ENCODE results near the gene IL20RB. TPM values are rescaled to one million over a fixed set of nuclear protein-coding genes. Genes with fewer than 3 reads are reported as not detected.

Gene IL20RB
- total and polyA plus RNA-seq, 2 of the 13 experiments (the other 11 are each of a cell fraction or from before 2014, with no cell fraction given), result 0.22 to 0.32 TPM

DNA sequence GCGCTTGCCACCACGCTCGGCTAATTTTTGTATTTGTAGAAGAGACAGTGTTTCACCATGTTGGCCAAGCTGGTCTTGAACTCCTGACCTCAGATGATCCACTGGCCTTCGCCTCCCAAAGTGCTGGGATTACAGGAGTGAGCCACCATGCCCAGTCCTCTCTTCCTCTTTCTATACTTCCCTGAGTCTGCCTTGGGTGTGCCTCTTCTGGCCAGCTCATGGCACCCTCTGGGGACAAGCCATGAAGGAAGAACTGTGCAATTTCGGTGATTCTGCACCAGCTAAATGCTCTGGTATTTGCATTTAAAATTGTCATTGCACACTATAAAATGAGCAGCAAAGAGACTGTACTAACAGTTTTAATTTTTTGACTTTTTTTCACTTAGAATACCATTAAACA is 66.6 kb downstream of the IL20RB start:
- BruUV-seq (replicated peaks), result no TSS peak
- no peaks in the 10 kb centered on the region for H3K36me3 ChIP-seq (replicated peaks in 1 of 2; ENCODE audit: control insufficient read depth in 1 of 2, insufficient read depth in 2 of 2, low read length in 2 of 2)
- H3K9me3 ChIP-seq (ENCODE audit: low read length), result no peaks in the 10 kb centered on the region
- in situ Hi-C loops (cut with HindIII; ENCODE audit: extremely low pct_ligation_motif_present, low pct_unique_long_range_greater_than_20kb), result loop anchor here (25.0 kb wide), 1 partner anchor 637 kb away; no protein-coding TSS in a partner anchor
- ATAC-seq (no peak), FAIRE-seq (no peak), DNase-seq (ENCODE audit: low spot score) (no peak)
- WGBS (ENCODE audit: low lambda C conversion rate), result 62% methylated on average over 5 of the region's 5 CpGs
- H3K79me2 ChIP-seq (ENCODE audit: insufficient read depth, low read length), result no peaks in the 10 kb centered on the region
- peaks cover 30% of the 10 kb centered on the region for H3K4me1 ChIP-seq (ENCODE audit: insufficient read depth, low read length)
- CTCF ChIA-PET (ENCODE audit: low intra/inter-chr PET ratio, low total read pairs), result no interaction called here
- H3K27ac ChIP-seq (ENCODE audit: extremely low read length, insufficient read depth, low read length), result no peak overlapping the region
- 0 out of 5 replicates have a peak, but pooled peaks cover 0 to 4% of the 10 kb centered on the region in 2 experiments for H3K27me3 ChIP-seq (ENCODE audit: control insufficient read depth in 1 of 2, insufficient read depth in 2 of 2, low read length in 2 of 2)
- no peaks in the 10 kb centered on the region for H4K20me1 ChIP-seq (ENCODE audit: insufficient read depth, low read length)
- no peak overlapping the region for H3K4me2 ChIP-seq (ENCODE audit: low read depth, low read length)
- POLR2A ChIA-PET, result no interaction called here
- intact Hi-C loops (cut with micrococcal nuclease; ENCODE audit: unreplicated experiment), result no loop called here
- H2AFZ ChIP-seq (ENCODE audit: low read length), result no peak overlapping the region
- TF ChIP-seq, protein P1, sequence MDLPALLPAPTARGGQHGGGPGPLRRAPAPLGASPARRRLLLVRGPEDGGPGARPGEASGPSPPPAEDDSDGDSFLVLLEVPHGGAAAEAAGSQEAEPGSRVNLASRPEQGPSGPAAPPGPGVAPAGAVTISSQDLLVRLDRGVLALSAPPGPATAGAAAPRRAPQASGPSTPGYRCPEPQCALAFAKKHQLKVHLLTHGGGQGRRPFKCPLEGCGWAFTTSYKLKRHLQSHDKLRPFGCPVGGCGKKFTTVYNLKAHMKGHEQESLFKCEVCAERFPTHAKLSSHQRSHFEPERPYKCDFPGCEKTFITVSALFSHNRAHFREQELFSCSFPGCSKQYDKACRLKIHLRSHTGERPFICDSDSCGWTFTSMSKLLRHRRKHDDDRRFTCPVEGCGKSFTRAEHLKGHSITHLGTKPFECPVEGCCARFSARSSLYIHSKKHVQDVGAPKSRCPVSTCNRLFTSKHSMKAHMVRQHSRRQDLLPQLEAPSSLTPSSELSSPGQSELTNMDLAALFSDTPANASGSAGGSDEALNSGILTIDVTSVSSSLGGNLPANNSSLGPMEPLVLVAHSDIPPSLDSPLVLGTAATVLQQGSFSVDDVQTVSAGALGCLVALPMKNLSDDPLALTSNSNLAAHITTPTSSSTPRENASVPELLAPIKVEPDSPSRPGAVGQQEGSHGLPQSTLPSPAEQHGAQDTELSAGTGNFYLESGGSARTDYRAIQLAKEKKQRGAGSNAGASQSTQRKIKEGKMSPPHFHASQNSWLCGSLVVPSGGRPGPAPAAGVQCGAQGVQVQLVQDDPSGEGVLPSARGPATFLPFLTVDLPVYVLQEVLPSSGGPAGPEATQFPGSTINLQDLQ (CRISPR knock-in tag; IDR thresholded peaks at IDR 0.05), result no peak
- no peak for TF ChIP-seq MAFG (CRISPR knock-in tag; IDR thresholded peaks at IDR 0.05)
- no peak for TF ChIP-seq RELA (CRISPR knock-in tag; IDR thresholded peaks at IDR 0.05)
- TF ChIP-seq, protein P2, sequence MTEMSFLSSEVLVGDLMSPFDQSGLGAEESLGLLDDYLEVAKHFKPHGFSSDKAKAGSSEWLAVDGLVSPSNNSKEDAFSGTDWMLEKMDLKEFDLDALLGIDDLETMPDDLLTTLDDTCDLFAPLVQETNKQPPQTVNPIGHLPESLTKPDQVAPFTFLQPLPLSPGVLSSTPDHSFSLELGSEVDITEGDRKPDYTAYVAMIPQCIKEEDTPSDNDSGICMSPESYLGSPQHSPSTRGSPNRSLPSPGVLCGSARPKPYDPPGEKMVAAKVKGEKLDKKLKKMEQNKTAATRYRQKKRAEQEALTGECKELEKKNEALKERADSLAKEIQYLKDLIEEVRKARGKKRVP (CRISPR knock-in tag; IDR thresholded peaks at IDR 0.05), result no peak
- TF ChIP-seq, protein P3, sequence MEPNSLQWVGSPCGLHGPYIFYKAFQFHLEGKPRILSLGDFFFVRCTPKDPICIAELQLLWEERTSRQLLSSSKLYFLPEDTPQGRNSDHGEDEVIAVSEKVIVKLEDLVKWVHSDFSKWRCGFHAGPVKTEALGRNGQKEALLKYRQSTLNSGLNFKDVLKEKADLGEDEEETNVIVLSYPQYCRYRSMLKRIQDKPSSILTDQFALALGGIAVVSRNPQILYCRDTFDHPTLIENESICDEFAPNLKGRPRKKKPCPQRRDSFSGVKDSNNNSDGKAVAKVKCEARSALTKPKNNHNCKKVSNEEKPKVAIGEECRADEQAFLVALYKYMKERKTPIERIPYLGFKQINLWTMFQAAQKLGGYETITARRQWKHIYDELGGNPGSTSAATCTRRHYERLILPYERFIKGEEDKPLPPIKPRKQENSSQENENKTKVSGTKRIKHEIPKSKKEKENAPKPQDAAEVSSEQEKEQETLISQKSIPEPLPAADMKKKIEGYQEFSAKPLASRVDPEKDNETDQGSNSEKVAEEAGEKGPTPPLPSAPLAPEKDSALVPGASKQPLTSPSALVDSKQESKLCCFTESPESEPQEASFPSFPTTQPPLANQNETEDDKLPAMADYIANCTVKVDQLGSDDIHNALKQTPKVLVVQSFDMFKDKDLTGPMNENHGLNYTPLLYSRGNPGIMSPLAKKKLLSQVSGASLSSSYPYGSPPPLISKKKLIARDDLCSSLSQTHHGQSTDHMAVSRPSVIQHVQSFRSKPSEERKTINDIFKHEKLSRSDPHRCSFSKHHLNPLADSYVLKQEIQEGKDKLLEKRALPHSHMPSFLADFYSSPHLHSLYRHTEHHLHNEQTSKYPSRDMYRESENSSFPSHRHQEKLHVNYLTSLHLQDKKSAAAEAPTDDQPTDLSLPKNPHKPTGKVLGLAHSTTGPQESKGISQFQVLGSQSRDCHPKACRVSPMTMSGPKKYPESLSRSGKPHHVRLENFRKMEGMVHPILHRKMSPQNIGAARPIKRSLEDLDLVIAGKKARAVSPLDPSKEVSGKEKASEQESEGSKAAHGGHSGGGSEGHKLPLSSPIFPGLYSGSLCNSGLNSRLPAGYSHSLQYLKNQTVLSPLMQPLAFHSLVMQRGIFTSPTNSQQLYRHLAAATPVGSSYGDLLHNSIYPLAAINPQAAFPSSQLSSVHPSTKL (CRISPR knock-in tag; IDR thresholded peaks at IDR 0.05), result no peak
- no peak for TF ChIP-seq KDM2A (CRISPR knock-in tag; IDR thresholded peaks at IDR 0.05; ENCODE audit: borderline replicate concordance, low read depth)
- no peak for TF ChIP-seq SMARCE1 (IDR thresholded peaks at IDR 0.05; ENCODE audit: borderline replicate concordance)
- no peak for TF ChIP-seq ZNF547 (CRISPR knock-in tag; IDR thresholded peaks at IDR 0.05)
- TF ChIP-seq FLYWCH1 (CRISPR knock-in tag; IDR thresholded peaks at IDR 0.05), result no peak
- no peak for TF ChIP-seq ATF1 (CRISPR knock-in tag; IDR thresholded peaks at IDR 0.05)
- no peak for TF ChIP-seq ZNF720 (CRISPR knock-in tag; IDR thresholded peaks at IDR 0.05)
- TF ChIP-seq POLR2AphosphoS5 (IDR thresholded peaks at IDR 0.05; ENCODE audit: low read depth, low read length), result no peak
- TF ChIP-seq ZNF143 (CRISPR knock-in tag; IDR thresholded peaks at IDR 0.05), result no peak
- no peak for TF ChIP-seq GABPA (IDR thresholded peaks at IDR 0.05; ENCODE audit: low read depth, low read length)
- TF ChIP-seq GABPA (CRISPR knock-in tag; IDR thresholded peaks at IDR 0.05; ENCODE audit: low read depth), result no peak
- no peak overlapping the region for H3K4me3 ChIP-seq (replicated peaks in 1 of 3; ENCODE audit: insufficient read depth in 1 of 3, low read depth in 2 of 3, low read length in 3 of 3)
- no peak overlapping the region for H3K9ac ChIP-seq (ENCODE audit: insufficient read depth, low read depth, low read length)

Measured in HepG2 (cell line).